HepG2 (cell line): ENCODE measurements around the gene CTRL. TPM values are rescaled to one million over a fixed set of nuclear protein-coding genes. Genes with fewer than 3 reads are reported as not detected.
A peak's percentile ranks its signal among the peaks of the same experiment; 100 is the strongest.

Experiments
- CREM ChIP-seq, 2 experiments: sonication (generic) in 1 of 2; formaldehyde crosslinking in 1 of 2; IDR thresholded peaks; 2 replicates each; pipeline versions ENCODE4 v1.4.0 to v1.6.1; 2016 to 2020; ENCODE audit warnings: antibody characterized with exemption in 1 of 2, mild to moderate bottlenecking in 1 of 2, missing genetic modification reagents in 1 of 2
- FOXK2 ChIP-seq: fragments of 450-650 bp; IDR thresholded peaks from 2 replicates; pipeline ENCODE4 v1.6.1; 2016
- KDM5B ChIP-seq: sonication (generic); formaldehyde crosslinking; IDR thresholded peaks from 2 replicates; pipeline ENCODE4 v1.4.0; 2020; ENCODE audit warnings: missing genetic modification reagents, mild to moderate bottlenecking, borderline replicate concordance
- MAF1 ChIP-seq: sonication (generic); formaldehyde crosslinking; IDR thresholded peaks from 2 replicates; pipeline ENCODE4 v1.5.0; 2020; ENCODE audit warnings: missing genetic modification reagents, borderline replicate concordance
- MEF2D ChIP-seq: sonication (generic); formaldehyde crosslinking; IDR thresholded peaks from 2 replicates; pipeline ENCODE4 v1.5.1; 2020; ENCODE audit warnings: mild to moderate bottlenecking, missing genetic modification reagents
- MTA3 ChIP-seq: sonication (generic); formaldehyde crosslinking; IDR thresholded peaks from 2 replicates; pipeline ENCODE4 v1.4.0; 2020; ENCODE audit warnings: missing genetic modification reagents
- PTBP1 ChIP-seq: fragments of 200-400 bp; formaldehyde crosslinking; IDR thresholded peaks from 2 replicates; pipeline ENCODE4 v1.6.1; 2018; ENCODE audit warnings: low read length, low read depth; ENCODE audit not compliant: poor library complexity, severe bottlenecking
- SETDB1 ChIP-seq: sonication (generic); formaldehyde crosslinking; IDR thresholded peaks from 2 replicates; pipeline ENCODE4 v1.5.1; 2020; ENCODE audit warnings: missing genetic modification reagents, mild to moderate bottlenecking, borderline replicate concordance
- SIN3A ChIP-seq: IDR thresholded peaks from 2 replicates; pipeline ENCODE4 v1.6.1; 2011; ENCODE audit warnings: low read depth, mild to moderate bottlenecking, control low read depth, low read length, borderline replicate concordance
- SSRP1 ChIP-seq: IDR thresholded peaks from 2 replicates; pipeline ENCODE4 v1.6.1; 2016; ENCODE audit warnings: control low read depth
- TOE1 ChIP-seq: sonication (generic); formaldehyde crosslinking; IDR thresholded peaks from 2 replicates; pipeline ENCODE4 v1.4.0; 2020; ENCODE audit warnings: mild to moderate bottlenecking, missing genetic modification reagents
- U2AF1 ChIP-seq: fragments of 200-400 bp; formaldehyde crosslinking; optimal IDR thresholded peaks from 2 replicates; pipeline ENCODE3; 2017; ENCODE audit warnings: mild to moderate bottlenecking, low read depth, low read length
- ZBTB1 ChIP-seq: sonication (generic); formaldehyde crosslinking; IDR thresholded peaks from 2 replicates; pipeline ENCODE4 v1.4.0; 2020; ENCODE audit warnings: missing genetic modification reagents, borderline replicate concordance
- ZBTB26 ChIP-seq: IDR thresholded peaks from 2 replicates; pipeline ENCODE4 v1.6.1; 2016; ENCODE audit warnings: missing compliant biosample characterization, missing genetic modification reagents, borderline replicate concordance
- ZFP36 ChIP-seq: fragments of 150-350 bp; IDR thresholded peaks from 2 replicates; pipeline ENCODE4 v1.6.1; 2018; ENCODE audit warnings: borderline replicate concordance, low read length, low read depth; ENCODE audit not compliant: partially characterized antibody
- ZNF10 ChIP-seq: sonication (generic); formaldehyde crosslinking; IDR thresholded peaks from 2 replicates; pipeline ENCODE4 v1.4.0; 2020; ENCODE audit warnings: mild to moderate bottlenecking, low read depth, missing genetic modification reagents, borderline replicate concordance
- ZNF143 ChIP-seq: sonication (generic); formaldehyde crosslinking; IDR thresholded peaks from 2 replicates; pipeline ENCODE4 v1.4.0; 2020; ENCODE audit warnings: missing genetic modification reagents
- ZNF205 ChIP-seq: IDR thresholded peaks from 2 replicates; pipeline ENCODE4 v1.6.1; 2018; ENCODE audit warnings: missing biosample characterization, missing genetic modification reagents
- ZNF280B ChIP-seq: sonication (generic); formaldehyde crosslinking; IDR thresholded peaks from 2 replicates; pipeline ENCODE4 v1.5.0; 2020; ENCODE audit warnings: missing genetic modification reagents, mild to moderate bottlenecking, borderline replicate concordance
- ZNF317 ChIP-seq: sonication (generic); formaldehyde crosslinking; IDR thresholded peaks from 2 replicates; pipeline ENCODE4 v1.5.0; 2020; ENCODE audit warnings: mild to moderate bottlenecking, missing genetic modification reagents
- ZNF335 ChIP-seq: sonication (generic); formaldehyde crosslinking; IDR thresholded peaks from 2 replicates; pipeline ENCODE4 v1.4.0; 2020; ENCODE audit warnings: missing genetic modification reagents
- ZNF530 ChIP-seq: sonication (generic); formaldehyde crosslinking; IDR thresholded peaks from 2 replicates; pipeline ENCODE4 v1.5.0; 2020; ENCODE audit warnings: low read depth, mild to moderate bottlenecking, missing genetic modification reagents
- ZNF569 ChIP-seq: sonication (generic); formaldehyde crosslinking; IDR thresholded peaks from 2 replicates; pipeline ENCODE4 v1.5.0; 2020; ENCODE audit warnings: mild to moderate bottlenecking, missing genetic modification reagents, moderate library complexity, borderline replicate concordance
- ZNF607 ChIP-seq: sonication (generic); formaldehyde crosslinking; IDR thresholded peaks from 2 replicates; pipeline ENCODE4 v1.5.1; 2020; ENCODE audit warnings: missing genetic modification reagents, mild to moderate bottlenecking, borderline replicate concordance
- ZNF615 ChIP-seq: sonication (generic); formaldehyde crosslinking; IDR thresholded peaks from 2 replicates; pipeline ENCODE4 v1.5.0; 2020; ENCODE audit warnings: mild to moderate bottlenecking, missing genetic modification reagents, borderline replicate concordance
- ZNF652 ChIP-seq: IDR thresholded peaks from 2 replicates; pipeline ENCODE4 v1.6.1; 2016; ENCODE audit warnings: low read depth, borderline replicate concordance
- ZNF772 ChIP-seq: sonication (generic); formaldehyde crosslinking; IDR thresholded peaks from 2 replicates; pipeline ENCODE4 v1.5.0; 2020; ENCODE audit warnings: mild to moderate bottlenecking, missing genetic modification reagents
- ZSCAN31 ChIP-seq: sonication (generic); formaldehyde crosslinking; IDR thresholded peaks from 2 replicates; pipeline ENCODE4 v1.5.0; 2020; ENCODE audit warnings: low read depth, mild to moderate bottlenecking, missing genetic modification reagents
- polyA plus RNA-seq, 8 experiments: library from polyadenylated mRNA; depleted of rRNA in 3 of 8; stranded (reverse) in 7 of 8; unstranded in 1 of 8; fragments of >200 nt; fragmentation: Illumina TruSeq in 4 of 8; extraction: Trizol in 4 of 8; gene quantifications; 2 replicates each; pipeline versions ENCODE4 v1.2.1 to v1.2.3, GENCODE V29; 2011 to 2016; ENCODE audit warnings: low read depth in 4 of 8, missing spikeins in 1 of 8, mixed read lengths in 1 of 8; ENCODE audit not compliant: insufficient read depth in 1 of 8
- total RNA-seq, 5 experiments: library from RNA; depleted of rRNA; stranded (reverse); fragments of >200 nt; fragmentation: Illumina TruSeq; extraction: Trizol; gene quantifications; 2 replicates each; pipeline ENCODE4 v1.2.3, GENCODE V29; 2016; ENCODE audit warnings: low read depth in 1 of 5
- TF ChIP-seq, protein P1 (sequence below): sonication (generic); formaldehyde crosslinking; IDR thresholded peaks from 2 replicates; pipeline ENCODE4 v1.8.1; 2023; ENCODE audit warnings: mild to moderate bottlenecking, missing genetic modification reagents, borderline replicate concordance

The CTRL gene
- total and polyA plus RNA-seq, 2 of the 13 experiments (the other 11 are each of a cell fraction or from before 2014, with no cell fraction given) = 1.9 to 2.7 TPM

- TF ChIP-seq ZNF615 (CRISPR knock-in tag) (no peak), ZNF569 (no peak; the same call in 1 of the 2 replicates), ZNF652 (CRISPR knock-in tag) (no peak), KDM5B (CRISPR knock-in tag) (peak; percentile 22; the same call in 1 of the 2 replicates), ZFP36 (no peak), MAF1 (no peak), ZNF205 (CRISPR knock-in tag) (no peak), ZNF280B (CRISPR knock-in tag) (peak; percentile 44; the same call in 1 of the 2 replicates), SSRP1 (CRISPR knock-in tag) (no peak), ZNF317 (0 out of 2 replicates have a peak, but pooled peaks have one; percentile 33), TOE1 (CRISPR knock-in tag) (no peak), ZNF10 (CRISPR knock-in tag) (no peak), SIN3A (peak; percentile 42; the same call in 1 of the 2 replicates), CREM (IDR thresholded peaks at IDR 0.05) (peak; percentile 45), CREM (CRISPR knock-in tag; IDR thresholded peaks at IDR 0.05) (no peak), FOXK2 (no peak), ZNF772 (CRISPR knock-in tag) (peak; percentile 64; the same call in 1 of the 2 replicates), ZNF530 (CRISPR knock-in tag) (no peak), ZBTB26 (CRISPR knock-in tag) (no peak), MEF2D (CRISPR knock-in tag) (peak; percentile 37; the same call in 1 of the 2 replicates), ZSCAN31 (CRISPR knock-in tag) (peak; percentile 58; the same call in 1 of the 2 replicates), ZNF335 (CRISPR knock-in tag) (no peak; the same call in 1 of the 2 replicates), MTA3 (no peak), ZNF607 (CRISPR knock-in tag) (no peak), U2AF1 (no peak), PTBP1 (no peak), SETDB1 (CRISPR knock-in tag) (no peak), ZBTB1 (CRISPR knock-in tag) (no peak), ZNF143 (CRISPR knock-in tag) (no peak)
- TF ChIP-seq, protein P1, sequence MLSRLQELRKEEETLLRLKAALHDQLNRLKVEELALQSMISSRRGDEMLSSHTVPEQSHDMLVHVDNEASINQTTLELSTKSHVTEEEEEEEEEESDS = no peak
These were observed 37.8 kb upstream of the CTRL start (continued) for GRCh38 chr16:67969254-67970039.
